HL-60 (cell line): ENCODE data around the gene FBN2.

ENCODE experiments used
- CTCF ChIP-seq: IDR thresholded peaks from one replicate; pipeline ENCODE4 v1.5.1; 2011; ENCODE audit warnings: low read length, control low read depth, inconsistent platforms; ENCODE audit not compliant: insufficient read depth
- GABPA ChIP-seq: IDR thresholded peaks from 2 replicates; pipeline ENCODE4 v1.6.1; 2012; ENCODE audit warnings: low read depth
- POLR2AphosphoS5 ChIP-seq: IDR thresholded peaks from 2 replicates; pipeline ENCODE4 v1.6.1; 2012; ENCODE audit warnings: low read depth
- REST ChIP-seq: IDR thresholded peaks from 2 replicates; pipeline ENCODE4 v1.6.1; 2012; ENCODE audit warnings: low read depth; ENCODE audit not compliant: insufficient replicate concordance

- TF ChIP-seq CTCF (no peak), GABPA (no peak), POLR2AphosphoS5 (no peak), REST (no peak)
Measured at GRCh38 chr5:128586848-128587247, 48.8 kb upstream of the FBN2 start.
